Endothelial cell of umbilical vein (primary cell): ENCODE data around the gene WDR5.

Experiments
- EZH2 ChIP-seq: IDR thresholded peaks from 2 replicates; pipeline ENCODE4 v1.6.1; 2012; ENCODE audit warnings: borderline replicate concordance, low read depth, mild to moderate bottlenecking, moderate library complexity, low read length, inconsistent platforms; ENCODE audit not compliant: severe bottlenecking
- FOS ChIP-seq: IDR thresholded peaks from 2 replicates; pipeline ENCODE4 v1.6.1; 2011; ENCODE audit warnings: mild to moderate bottlenecking, low read length, moderate library complexity, borderline replicate concordance; ENCODE audit not compliant: insufficient read depth
- POLR2A ChIP-seq: IDR thresholded peaks from 2 replicates; pipeline ENCODE4 v1.6.1; 2012; ENCODE audit warnings: low read depth, mild to moderate bottlenecking, control low read depth, low read length
- POLR2AphosphoS5 ChIP-seq: IDR thresholded peaks from 2 replicates; pipeline ENCODE4 v1.6.1; 2012; ENCODE audit warnings: low read depth, mild to moderate bottlenecking, control low read depth, low read length, moderate library complexity; ENCODE audit not compliant: insufficient read depth
- TF ChIP-seq, protein P1 (sequence below), 2 donors: IDR thresholded peaks; 1 replicate in 1 of 2; 2 replicates in 1 of 2; pipeline ENCODE4 v1.5.1; 2011; ENCODE audit warnings: low read length in 2 of 2, mild to moderate bottlenecking in 2 of 2, moderate library complexity in 2 of 2, control low read depth in 1 of 2, inconsistent platforms in 1 of 2, low read depth in 1 of 2; ENCODE audit not compliant: insufficient read depth in 1 of 2; ENCODE audit errors: extremely low read depth in 1 of 2
- TF ChIP-seq, protein P2 (sequence below): IDR thresholded peaks from 2 replicates; pipeline ENCODE4 v1.6.1; 2011; ENCODE audit not compliant: insufficient read depth, insufficient read length

DNA sequence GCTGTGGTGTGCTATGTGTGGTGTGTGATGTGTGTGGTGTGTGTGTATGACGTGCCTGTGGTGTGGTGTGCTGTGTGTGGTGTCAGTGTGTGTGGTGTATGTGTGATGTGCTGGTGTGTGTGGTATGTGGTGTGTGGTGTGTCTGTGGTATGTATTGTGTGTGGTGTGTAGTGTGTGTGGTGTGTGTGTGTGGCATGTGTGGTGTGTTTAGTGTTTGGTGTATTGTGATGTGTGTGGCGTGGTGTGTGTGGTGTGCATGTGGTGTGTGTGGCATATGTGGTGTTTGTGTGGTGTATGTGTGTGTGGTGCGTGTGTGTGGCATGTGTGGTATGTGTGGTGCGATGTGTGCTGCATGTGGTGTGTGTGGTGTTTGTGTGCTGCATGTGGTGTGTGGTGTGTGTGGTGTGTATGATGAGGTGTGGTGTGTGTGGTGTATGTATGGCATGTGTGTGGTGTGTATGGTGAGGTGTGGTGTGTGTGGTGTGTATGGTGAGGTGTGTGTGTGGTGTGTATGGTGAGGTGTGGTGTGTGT lies 46.7 kb downstream of the WDR5 start:
- TF ChIP-seq, protein P1, sequence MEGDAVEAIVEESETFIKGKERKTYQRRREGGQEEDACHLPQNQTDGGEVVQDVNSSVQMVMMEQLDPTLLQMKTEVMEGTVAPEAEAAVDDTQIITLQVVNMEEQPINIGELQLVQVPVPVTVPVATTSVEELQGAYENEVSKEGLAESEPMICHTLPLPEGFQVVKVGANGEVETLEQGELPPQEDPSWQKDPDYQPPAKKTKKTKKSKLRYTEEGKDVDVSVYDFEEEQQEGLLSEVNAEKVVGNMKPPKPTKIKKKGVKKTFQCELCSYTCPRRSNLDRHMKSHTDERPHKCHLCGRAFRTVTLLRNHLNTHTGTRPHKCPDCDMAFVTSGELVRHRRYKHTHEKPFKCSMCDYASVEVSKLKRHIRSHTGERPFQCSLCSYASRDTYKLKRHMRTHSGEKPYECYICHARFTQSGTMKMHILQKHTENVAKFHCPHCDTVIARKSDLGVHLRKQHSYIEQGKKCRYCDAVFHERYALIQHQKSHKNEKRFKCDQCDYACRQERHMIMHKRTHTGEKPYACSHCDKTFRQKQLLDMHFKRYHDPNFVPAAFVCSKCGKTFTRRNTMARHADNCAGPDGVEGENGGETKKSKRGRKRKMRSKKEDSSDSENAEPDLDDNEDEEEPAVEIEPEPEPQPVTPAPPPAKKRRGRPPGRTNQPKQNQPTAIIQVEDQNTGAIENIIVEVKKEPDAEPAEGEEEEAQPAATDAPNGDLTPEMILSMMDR (IDR thresholded peaks at IDR 0.05; ENCODE audit: extremely low read depth in 1 of 2, insufficient read depth in 1 of 2, low read depth in 1 of 2, low read length in 2 of 2): no peak
- TF ChIP-seq POLR2A (no peak), POLR2AphosphoS5 (no peak), FOS (no peak), EZH2 (no peak)
- TF ChIP-seq, protein P2, sequence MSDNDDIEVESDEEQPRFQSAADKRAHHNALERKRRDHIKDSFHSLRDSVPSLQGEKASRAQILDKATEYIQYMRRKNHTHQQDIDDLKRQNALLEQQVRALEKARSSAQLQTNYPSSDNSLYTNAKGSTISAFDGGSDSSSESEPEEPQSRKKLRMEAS: no peak
